HL-60/S4 (cell line): ENCODE data around the gene RUBCNL.
"Not testable (repeated sequence)": the region's sequence is repeated elsewhere in the genome, so short reads cannot be mapped to it uniquely, and the experiment has no call there.

Experiments used
- in situ Hi-C: fragments of 300-500 bp; cut with MboI; formaldehyde crosslinking; loops from 2 replicates; pipeline ENCODE4 v1.14.3; 2022; ENCODE audit warnings: low sequenced_read_pairs

RUBCNL gene, protein sequence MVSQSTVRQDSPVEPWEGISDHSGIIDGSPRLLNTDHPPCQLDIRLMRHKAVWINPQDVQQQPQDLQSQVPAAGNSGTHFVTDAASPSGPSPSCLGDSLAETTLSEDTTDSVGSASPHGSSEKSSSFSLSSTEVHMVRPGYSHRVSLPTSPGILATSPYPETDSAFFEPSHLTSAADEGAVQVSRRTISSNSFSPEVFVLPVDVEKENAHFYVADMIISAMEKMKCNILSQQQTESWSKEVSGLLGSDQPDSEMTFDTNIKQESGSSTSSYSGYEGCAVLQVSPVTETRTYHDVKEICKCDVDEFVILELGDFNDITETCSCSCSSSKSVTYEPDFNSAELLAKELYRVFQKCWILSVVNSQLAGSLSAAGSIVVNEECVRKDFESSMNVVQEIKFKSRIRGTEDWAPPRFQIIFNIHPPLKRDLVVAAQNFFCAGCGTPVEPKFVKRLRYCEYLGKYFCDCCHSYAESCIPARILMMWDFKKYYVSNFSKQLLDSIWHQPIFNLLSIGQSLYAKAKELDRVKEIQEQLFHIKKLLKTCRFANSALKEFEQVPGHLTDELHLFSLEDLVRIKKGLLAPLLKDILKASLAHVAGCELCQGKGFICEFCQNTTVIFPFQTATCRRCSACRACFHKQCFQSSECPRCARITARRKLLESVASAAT

GRCh38 chr13:46387064-46387851 lies at the start of gene RUBCNL:
Gene RUBCNL, minus strand, starts transcription at chr13:46387252. Its CDS starts 14,777 bp downstream, at chr13:46372475.
- in situ Hi-C loops, result no loop called here

DNA sequence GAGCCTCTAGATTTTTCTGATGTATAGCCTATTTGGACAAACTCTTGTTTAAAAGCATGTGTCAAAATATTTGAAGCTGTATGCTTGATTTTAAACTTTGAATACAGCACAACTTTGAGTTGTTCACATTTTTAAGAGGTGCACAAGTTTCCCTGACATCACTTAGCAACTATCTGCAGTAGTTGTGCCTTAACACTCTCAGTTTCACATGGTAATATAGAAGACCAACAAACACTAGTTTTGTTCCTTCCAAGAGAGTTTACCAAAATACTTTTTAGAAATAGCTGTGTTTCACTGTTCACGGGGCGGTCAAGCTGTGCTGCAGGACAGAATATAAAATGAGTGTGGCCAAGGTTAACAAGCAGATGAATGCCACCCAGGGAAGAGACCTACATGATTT lies 42.5 kb upstream of the RUBCNL start:
- in situ Hi-C loops, result not testable (repeated sequence)

- in situ Hi-C loops, result no loop called here
Measured at GRCh38 chr13:46405457-46405856, 18.4 kb upstream of the RUBCNL start.

DNA sequence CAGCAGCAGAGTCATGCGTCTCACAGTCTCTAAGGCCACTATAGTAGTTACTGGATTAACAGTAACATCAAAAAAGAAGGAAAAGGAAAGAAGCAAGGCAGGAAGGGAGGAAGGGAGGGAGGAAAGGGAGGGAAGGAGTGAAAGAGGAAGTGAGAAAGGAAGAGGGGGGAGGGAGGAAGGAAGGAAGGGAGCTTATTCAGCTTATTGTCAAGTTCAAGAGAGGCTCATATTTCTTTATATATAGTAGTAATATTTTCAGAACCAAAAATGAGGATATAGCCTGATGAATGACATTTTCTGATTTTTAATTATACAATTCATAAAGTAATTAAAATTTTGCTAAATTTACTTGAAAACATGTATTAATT lies 17.7 kb upstream of the RUBCNL start:
- in situ Hi-C loops, result no loop called here

- in situ Hi-C loops, result no loop called here
Measured at GRCh38 chr13:46403851-46404732, 17.0 kb upstream of the RUBCNL start.

GRCh38 chr13:46402178-46402577 lies 15.1 kb upstream of the RUBCNL start:
- in situ Hi-C loops, result no loop called here

GRCh38 chr13:46401432-46401831 lies 14.4 kb upstream of the RUBCNL start:
- in situ Hi-C loops, result no loop called here

GRCh38 chr13:46396341-46396740 lies 9.3 kb upstream of the RUBCNL start:
- in situ Hi-C loops, result no loop called here

- in situ Hi-C loops, result no loop called here
Measured at GRCh38 chr13:46392967-46393366, 5.9 kb upstream of the RUBCNL start.

DNA sequence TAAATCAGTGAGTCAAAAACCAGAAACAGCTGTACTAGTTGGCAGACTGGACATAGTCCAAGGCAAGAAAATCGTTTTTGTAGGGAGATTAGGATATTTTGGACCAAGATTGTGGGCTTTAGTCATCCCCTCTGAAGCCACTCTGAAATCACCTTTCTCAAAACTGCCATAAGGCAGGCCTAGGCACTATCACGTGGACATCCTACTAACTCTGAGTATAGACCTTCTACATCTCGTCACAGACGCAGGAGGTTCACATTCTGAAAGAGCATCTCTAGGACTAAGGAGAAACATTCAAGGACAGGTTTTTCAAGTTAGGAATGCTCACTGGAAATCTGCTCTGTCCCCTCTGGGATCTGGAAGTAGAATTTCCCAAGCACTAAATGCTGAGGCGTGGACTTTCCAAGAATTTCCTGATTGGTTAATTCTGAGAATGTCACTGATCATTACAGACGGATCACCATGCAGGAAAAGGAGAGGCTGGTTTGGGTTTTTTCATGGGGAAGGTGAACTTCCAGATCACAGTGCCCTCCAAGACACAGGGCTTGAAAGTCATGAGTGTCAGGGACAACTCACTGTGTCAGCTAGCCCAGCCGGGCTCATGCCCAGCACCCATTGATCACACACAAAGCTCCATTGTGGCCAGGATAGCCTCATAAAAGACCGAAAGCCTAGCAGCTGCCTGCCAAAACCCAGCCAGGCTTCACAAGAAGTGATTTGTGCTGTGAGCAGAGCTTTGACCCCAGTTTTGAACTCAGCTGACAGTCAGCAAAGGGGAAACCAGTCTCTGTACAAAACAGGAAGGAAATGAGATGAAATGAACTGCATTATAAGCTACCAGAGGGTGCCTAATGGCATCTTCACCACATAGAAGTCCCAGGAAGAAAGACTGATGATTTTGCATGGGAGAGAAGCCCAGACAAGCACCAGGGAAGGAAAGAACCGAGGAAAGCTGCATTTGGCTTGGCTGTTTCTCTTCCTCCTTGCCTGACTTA lies 2.7 kb upstream of the RUBCNL start:
- in situ Hi-C loops, result no loop called here

DNA sequence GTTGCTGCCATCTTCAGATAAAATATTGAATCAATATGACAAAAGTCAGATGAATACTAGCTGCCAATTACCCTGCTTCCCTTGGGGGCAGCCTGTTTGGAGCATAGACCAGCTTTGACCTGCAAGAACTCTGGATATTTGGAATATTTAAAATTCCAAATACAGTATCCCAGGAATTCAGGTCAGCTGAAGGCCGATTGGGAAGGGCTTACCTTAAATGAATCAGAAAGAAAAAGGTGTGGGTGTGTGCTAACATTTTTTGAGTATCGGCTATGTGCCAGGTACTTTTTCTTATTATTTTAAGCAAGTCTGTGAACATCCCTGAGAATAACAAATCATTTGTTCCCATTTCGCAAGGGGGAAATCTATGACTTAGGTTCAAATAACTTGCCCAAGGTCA lies 1.8 kb upstream of the RUBCNL start:
- in situ Hi-C loops, result no loop called here

DNA sequence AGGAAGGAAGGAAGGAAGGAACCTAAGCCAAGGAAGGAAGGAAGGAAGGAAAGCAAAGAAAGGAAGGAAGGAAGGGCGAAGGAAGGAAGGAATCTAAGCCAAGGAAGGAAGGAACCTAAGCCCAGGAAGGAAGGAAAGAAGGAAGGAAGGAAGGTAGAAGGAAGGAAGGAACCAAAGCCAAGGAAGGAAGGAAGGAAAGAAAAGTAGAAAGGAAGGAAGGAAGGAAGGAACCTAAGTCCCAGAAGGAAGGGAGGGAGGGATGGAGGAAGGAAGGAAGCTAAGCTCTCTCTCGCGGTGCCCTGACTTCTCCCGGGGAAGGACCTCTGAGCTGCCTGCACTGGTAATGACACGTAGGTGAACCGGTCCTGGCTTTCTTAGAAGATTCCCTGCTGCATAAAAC lies 1.3 kb upstream of the RUBCNL start:
- in situ Hi-C loops, result no loop called here

DNA sequence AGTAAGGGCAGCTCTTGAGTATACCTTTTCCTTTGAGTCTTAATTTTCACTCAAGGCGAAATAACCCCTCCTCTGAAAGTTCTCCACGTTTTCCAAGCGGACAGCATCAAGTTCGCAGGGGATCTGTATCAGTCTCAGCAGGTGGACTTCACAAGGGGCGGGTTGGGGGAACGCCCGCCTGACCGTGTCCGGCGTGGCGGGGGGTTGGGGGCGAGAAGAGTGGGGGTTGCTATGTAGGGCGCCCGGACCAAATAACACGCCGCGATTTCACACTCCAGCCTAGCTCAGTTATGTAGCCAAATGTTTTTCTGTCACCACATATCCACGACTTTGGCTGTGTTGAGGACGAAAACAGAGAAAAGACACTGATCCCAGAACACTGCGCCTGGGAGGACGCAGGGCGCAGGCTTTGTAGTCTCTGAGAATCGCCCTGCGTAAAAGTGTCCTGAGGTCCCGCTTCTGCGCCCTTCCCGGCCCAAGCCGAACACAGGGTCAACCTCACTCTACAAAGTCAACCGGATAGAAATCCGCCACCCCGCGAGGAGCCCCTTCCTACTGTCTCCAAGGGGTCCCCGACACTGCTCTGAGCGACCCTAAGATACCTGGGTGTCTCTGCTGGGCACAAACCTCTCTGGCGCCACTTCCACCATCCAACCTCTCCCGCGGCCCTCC lies 524 bp downstream of the RUBCNL start:
- in situ Hi-C loops, result no loop called here

- in situ Hi-C loops, result no loop called here
Measured at GRCh38 chr13:46385946-46386345, 1.1 kb downstream of the RUBCNL start.

GRCh38 chr13:46383383-46383782 lies 3.7 kb downstream of the RUBCNL start:
- in situ Hi-C loops, result no loop called here

DNA sequence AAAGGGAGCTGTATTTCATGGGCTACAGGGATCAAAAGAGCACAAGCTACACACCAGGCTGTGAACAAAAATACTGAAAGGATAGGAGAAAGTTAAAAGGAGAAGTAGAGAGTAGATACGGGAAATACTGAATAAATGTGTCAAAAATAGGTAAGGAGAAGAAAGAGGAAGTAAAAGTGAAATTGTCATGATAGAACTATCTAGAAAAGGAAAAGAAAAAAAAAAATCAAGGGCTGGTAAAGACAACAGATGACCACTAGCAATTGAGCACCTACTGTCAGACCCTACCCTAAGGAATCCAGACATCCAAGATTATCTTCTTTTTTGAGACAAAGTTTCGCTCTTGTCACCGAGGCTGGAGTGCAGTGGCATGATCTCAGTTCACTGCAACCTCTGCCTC lies 4.8 kb downstream of the RUBCNL start:
- in situ Hi-C loops, result no loop called here

GRCh38 chr13:46380242-46380641 lies 6.8 kb downstream of the RUBCNL start:
- in situ Hi-C loops, result no loop called here

- in situ Hi-C loops, result no loop called here
Measured at GRCh38 chr13:46379611-46380010, 7.4 kb downstream of the RUBCNL start.

DNA sequence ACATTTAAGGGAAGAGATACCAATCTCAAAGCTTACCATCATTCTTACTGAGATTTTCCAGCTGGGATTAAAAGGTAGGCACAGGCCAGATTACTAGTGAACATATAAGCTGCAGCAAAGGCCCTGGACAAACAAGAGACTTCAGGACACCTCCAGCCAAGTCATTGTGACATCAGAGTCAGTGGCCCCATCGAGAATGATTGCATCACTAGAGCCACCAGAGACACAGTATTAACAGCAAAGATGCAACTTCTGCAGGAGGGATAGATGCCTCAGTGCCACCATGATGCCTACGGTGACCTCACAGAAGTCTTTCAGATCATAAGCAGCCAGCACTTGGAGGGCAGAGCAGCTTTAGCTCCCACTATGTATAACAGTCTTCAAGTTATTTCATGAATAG lies 8.6 kb downstream of the RUBCNL start:
- in situ Hi-C loops, result no loop called here
